ENCODE results near the gene USHBP1. TPM values are rescaled to one million over a fixed set of nuclear protein-coding genes. Genes with fewer than 3 reads are reported as not detected.

The USHBP1 gene
- total RNA-seq, 6 experiments from 2014 or later = 0.81 to 3.6 (median 1.7) TPM

- ATAC-seq = peak in 1 of 4 donors; percentile 1
- no peak for DNase-seq
- 49% methylated on average over 7 of the region's 14 CpGs for WGBS (ENCODE audit: insufficient coverage, low coverage, low lambda C conversion rate, missing lambda C conversion rate)
- H3K9me3 ChIP-seq = no peaks in the 10 kb centered on the region
- no peaks in the 10 kb centered on the region for H3K27me3 ChIP-seq
- H3K27ac ChIP-seq = no peak overlapping the region
- peaks cover 0 to 15% (median 7%) of the 10 kb centered on the region in 4 donors for H3K36me3 ChIP-seq
- intact Hi-C loops (cut with DNase I) = no loop called here
- no peak for TF ChIP-seq CTCF (IDR thresholded peaks at IDR 0.05)
- TF ChIP-seq POLR2A (IDR thresholded peaks at IDR 0.05) = no peak
- no peak overlapping the region for H3K4me3 ChIP-seq
- H3K4me1 ChIP-seq = peaks cover 0 to 7% (median 0%) of the 10 kb centered on the region in 4 donors
These were observed 44.3 kb downstream of the USHBP1 start for GRCh38 chr19:17220207-17220758.

GRCh38 chr19:17219286-17219685 is 45.3 kb downstream of the USHBP1 start:
- intact Hi-C loops (cut with DNase I) = no loop called here
- TF ChIP-seq POLR2A (IDR thresholded peaks at IDR 0.05) (no peak), CTCF (IDR thresholded peaks at IDR 0.05) (no peak)
- Histone ChIP-seq H3K4me1 (peaks cover 0 to 13% (median 3%) of the 10 kb centered on the region in 4 donors), H3K36me3 (peaks cover 0 to 15% (median 7%) of the 10 kb centered on the region in 4 donors), H3K27ac (no peak overlapping the region), H3K27me3 (no peaks in the 10 kb centered on the region), H3K4me3 (no peak overlapping the region), H3K9me3 (no peaks in the 10 kb centered on the region)
- DNase-seq (no peak), ATAC-seq (no peak)
- WGBS (ENCODE audit: insufficient coverage, low coverage, low lambda C conversion rate, missing lambda C conversion rate) = 100% methylated on average over 3 of the region's 8 CpGs

- Histone ChIP-seq H3K36me3 (peaks cover 0 to 30% (median 7%) of the 10 kb centered on the region in 4 donors), H3K4me1 (peaks cover 0 to 13% (median 3%) of the 10 kb centered on the region in 4 donors), H3K4me3 (peak overlapping the region; percentile 78 to 91 (median 81)), H3K27ac (no peak overlapping the region), H3K27me3 (no peaks in the 10 kb centered on the region), H3K9me3 (no peaks in the 10 kb centered on the region)
- no peak for TF ChIP-seq CTCF (IDR thresholded peaks at IDR 0.05)
- no peak for TF ChIP-seq POLR2A (IDR thresholded peaks at IDR 0.05)
- DNase-seq = no peak
- ATAC-seq = no peak
- 75% methylated on average over 2 of the region's 13 CpGs for WGBS (ENCODE audit: insufficient coverage, low coverage, low lambda C conversion rate, missing lambda C conversion rate)
- intact Hi-C loops (cut with DNase I) = no loop called here
These were observed 48.4 kb downstream of the USHBP1 start for GRCh38 chr19:17216058-17216670.

GRCh38 chr19:17215127-17215971 is 49.2 kb downstream of the USHBP1 start, which contains the start of gene USE1:
Gene USE1, plus strand, starts transcription at chr19:17215357. Its CDS starts 49 bp downstream, at chr19:17215406.
- Histone ChIP-seq H3K27me3 (no peaks in the 10 kb centered on the region), H3K36me3 (peaks cover 0 to 33% (median 7%) of the 10 kb centered on the region in 4 donors), H3K4me1 (peaks cover 0 to 13% (median 3%) of the 10 kb centered on the region in 4 donors), H3K4me3 (peak within 1 kb of the TSS; percentile 78 to 91 (median 81)), H3K27ac (peak within 1 kb of the TSS; percentile 91 to 92 (median 91)), H3K9me3 (no peaks in the 10 kb centered on the region)
- TF ChIP-seq CTCF (IDR thresholded peaks at IDR 0.05) = no peak
- peak; percentile 85 for TF ChIP-seq POLR2A (IDR thresholded peaks at IDR 0.05)
- ATAC-seq (peak; percentile 92 to 96 (median 94)), DNase-seq (peak; percentile 91 to 93 (median 93))
- WGBS (ENCODE audit: insufficient coverage, low coverage, low lambda C conversion rate, missing lambda C conversion rate) = 4% methylated on average over 32 of the region's 56 CpGs
- intact Hi-C loops (cut with DNase I) = no loop called here

Measured in right lobe of liver (tissue), 6 donors.